AML-193 (cell line): ENCODE data around the gene SOX18.
"Not testable (repeated sequence)": the region's sequence is repeated elsewhere in the genome, so short reads cannot be mapped to it uniquely, and the experiment has no call there.

Experiments
- DNase-seq, 2 experiments: peaks; one replicate each; lab custom pipeline; 2025; lab: John Stamatoyannopoulos, UW

SOX18 gene

GRCh38 chr20:64022671-64023360 lies 26.6 kb downstream of the SOX18 start:
- no peak for DNase-seq

GRCh38 chr20:64021124-64021975 lies 28.1 kb downstream of the SOX18 start:
- DNase-seq = no peak

- no peak for DNase-seq
Measured at GRCh38 chr20:64015635-64016034, 33.8 kb downstream of the SOX18 start.

- not testable (repeated sequence) for DNase-seq
Measured at GRCh38 chr20:64012385-64013154, 36.9 kb downstream of the SOX18 start.

- no peak for DNase-seq
Measured at GRCh38 chr20:64011366-64011779, 38.1 kb downstream of the SOX18 start.

- no peak for DNase-seq
Measured at GRCh38 chr20:64010711-64011237, 38.7 kb downstream of the SOX18 start.

GRCh38 chr20:64009811-64010387 lies 39.5 kb downstream of the SOX18 start:
- no peak for DNase-seq

- DNase-seq = no peak
Measured at GRCh38 chr20:64006902-64007301, 42.5 kb downstream of the SOX18 start.

- no peak for DNase-seq
Measured at GRCh38 chr20:64006490-64006889, 42.9 kb downstream of the SOX18 start.

- DNase-seq = no peak
Measured at GRCh38 chr20:64005394-64005793, 44.0 kb downstream of the SOX18 start.

GRCh38 chr20:64003960-64004725 lies 45.3 kb downstream of the SOX18 start:
- no peak for DNase-seq

GRCh38 chr20:64001607-64002011 lies 47.8 kb downstream of the SOX18 start:
- DNase-seq = no peak

- DNase-seq = no peak
Measured at GRCh38 chr20:64000906-64001305, 48.5 kb downstream of the SOX18 start.
